Myocyte (in vitro differentiated cells): ENCODE data around the gene CDH4. TPM values are rescaled to one million over a fixed set of nuclear protein-coding genes. Genes with fewer than 3 reads are reported as not detected.
A peak's percentile ranks its signal among the peaks of the same experiment; 100 is the strongest.

Experiments used
- DNase-seq: peaks from one replicate; pipeline ENCODE4 v3.0.0-alpha.2; 2012; ENCODE audit warnings: low read depth
- total RNA-seq: library from RNA; depleted of rRNA; stranded (reverse); fragments of >200 nt; gene quantifications from 2 replicates; pipeline ENCODE4 v1.2.3, GENCODE V29; 2014

Gene CDH4
- total RNA-seq, 1 donor from 2014 or later, result 0.45 TPM

- no peak for DNase-seq
These were observed 48.6 kb downstream of the CDH4 start for GRCh38 chr20:61300709-61301108.

GRCh38 chr20:61301711-61302525, 49.9 kb downstream of the CDH4 start:
- no peak for DNase-seq

DNA sequence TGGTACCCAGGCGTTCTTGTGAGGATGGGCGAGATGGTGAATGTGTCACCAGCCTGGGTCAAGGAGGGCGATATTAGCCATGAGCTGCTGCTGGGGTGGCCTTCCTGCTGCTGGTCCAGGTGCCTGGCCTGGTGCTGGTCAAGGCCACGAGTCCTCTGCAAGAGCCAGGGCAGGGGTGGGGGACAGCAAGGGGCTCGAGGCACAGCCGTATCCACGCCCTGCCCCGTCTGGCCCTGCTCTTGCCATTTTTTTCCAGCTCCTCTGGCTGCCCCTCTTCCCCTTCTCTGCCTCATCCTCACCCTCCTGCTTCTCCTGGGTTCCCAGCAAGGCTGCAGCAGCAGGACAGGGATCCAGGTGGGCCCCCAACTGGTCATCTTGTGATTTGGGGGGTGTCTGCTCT, 51.2 kb downstream of the CDH4 start:
- no peak for DNase-seq

GRCh38 chr20:61303675-61304074, 51.6 kb downstream of the CDH4 start:
- DNase-seq, result no peak

DNA sequence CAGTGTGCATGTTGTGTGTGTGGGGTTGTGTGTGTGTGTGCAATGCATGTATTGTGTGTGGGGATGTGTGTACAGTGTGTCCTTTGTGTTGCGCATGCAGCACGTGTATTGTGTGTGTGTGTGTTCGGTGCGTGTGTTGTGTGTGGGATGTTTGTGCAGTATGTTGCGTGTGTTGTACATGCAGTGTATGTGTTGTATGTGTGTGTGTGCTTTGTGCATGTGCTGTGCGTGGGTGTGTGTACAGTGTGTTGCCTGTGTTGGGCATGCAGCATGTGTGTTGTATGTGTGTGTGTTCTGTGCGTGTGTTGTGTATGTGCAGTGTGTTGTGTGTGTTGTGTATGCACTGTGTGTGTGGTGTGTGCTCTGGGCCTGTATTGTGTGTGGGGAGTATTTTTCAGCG, 52.7 kb downstream of the CDH4 start:
- no peak for DNase-seq

DNA sequence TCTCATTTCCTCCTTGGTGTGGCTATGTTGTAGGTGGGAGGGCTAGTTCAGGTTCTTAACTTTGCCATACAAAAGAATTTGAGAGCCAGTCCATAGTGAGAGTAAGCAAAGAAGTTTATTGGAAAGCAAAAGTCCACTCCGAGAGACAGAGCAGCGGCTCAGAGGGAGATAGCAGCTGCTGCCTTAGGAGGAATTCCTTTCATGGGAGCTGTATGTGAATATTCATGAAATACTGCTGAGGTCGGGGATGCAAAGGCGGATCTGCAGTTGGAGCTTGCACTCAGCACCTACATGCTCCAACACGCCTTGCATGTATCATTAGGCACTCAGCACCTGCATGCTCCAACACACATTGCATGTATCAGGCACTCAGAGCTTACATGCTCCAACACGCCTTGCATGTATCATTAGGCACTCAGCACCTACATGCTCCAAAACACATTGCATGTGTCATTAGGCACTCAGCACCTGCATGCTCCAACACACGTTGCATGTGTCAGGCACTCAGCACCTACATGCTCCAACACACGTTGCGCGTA, 54.9 kb downstream of the CDH4 start:
- no peak for DNase-seq

GRCh38 chr20:61307686-61308476, 55.8 kb downstream of the CDH4 start:
- DNase-seq, result no peak

DNA sequence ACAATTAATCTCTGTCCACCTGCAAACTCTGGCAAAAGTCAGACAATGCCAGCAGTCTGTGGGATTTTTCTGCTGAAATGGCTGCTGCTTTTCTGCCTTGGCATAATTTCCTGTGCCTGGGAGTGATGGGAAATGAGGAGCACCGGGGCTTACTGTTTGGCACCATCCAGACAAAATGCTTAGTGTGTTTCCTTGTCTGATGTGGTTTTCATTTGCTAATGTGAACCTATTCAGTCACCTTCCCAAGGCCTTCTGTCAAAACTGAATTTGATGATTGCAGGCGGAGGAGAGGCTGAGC, 56.4 kb downstream of the CDH4 start:
- no peak for DNase-seq

DNA sequence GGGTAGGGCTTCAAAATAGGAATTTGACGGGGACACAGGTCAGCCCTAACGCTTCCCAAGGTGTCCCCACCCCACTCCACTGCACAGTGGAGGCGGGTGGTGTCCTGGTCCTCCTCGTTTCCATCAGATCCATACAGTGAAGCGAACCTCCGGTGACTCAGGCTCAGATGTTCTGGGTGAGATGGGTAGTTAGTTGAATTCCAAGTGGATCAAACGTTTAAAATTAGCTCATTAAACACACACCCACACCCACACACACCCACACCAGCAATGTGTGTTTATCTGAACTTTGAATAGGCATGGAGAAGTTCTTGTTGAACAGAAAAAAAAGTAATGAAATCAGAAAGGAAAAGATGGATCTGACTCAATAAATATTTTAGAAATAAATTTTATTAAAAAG, 58.9 kb downstream of the CDH4 start:
- peak; percentile 54 for DNase-seq

GRCh38 chr20:61311656-61312387, 59.8 kb downstream of the CDH4 start:
- DNase-seq, result peak; percentile 48

GRCh38 chr20:61312925-61313324, 60.9 kb downstream of the CDH4 start:
- DNase-seq, result no peak

GRCh38 chr20:61313396-61313795, 61.3 kb downstream of the CDH4 start:
- DNase-seq, result no peak

- peak; percentile 55 for DNase-seq
These were observed 62.4 kb downstream of the CDH4 start for GRCh38 chr20:61314326-61315010.

DNA sequence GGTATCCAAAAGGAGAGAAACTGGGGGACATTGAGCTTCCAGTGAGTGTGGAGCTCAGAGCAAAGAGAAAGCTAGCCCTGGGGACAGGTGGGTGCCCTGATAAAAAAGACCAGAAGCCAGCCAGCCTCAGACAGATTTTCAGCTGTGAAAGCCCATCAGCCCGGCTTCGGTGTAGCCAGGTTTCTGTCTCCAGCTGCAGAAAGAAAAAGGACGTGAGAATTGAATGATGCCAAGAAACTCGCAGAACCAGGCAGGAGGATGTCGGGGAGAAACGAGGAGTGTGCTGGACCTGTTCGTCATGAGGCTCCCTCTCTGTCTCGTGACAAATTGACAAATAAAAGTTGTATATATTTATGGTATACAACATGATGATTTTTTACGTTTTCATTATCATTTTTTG, 63.3 kb downstream of the CDH4 start:
- DNase-seq, result no peak

- no peak for DNase-seq
These were observed 64.3 kb downstream of the CDH4 start for GRCh38 chr20:61316346-61316745.

- DNase-seq, result no peak
These were observed 66.0 kb downstream of the CDH4 start for GRCh38 chr20:61317966-61318530.

- DNase-seq, result no peak
These were observed 68.8 kb downstream of the CDH4 start for GRCh38 chr20:61320691-61321425.

GRCh38 chr20:61321481-61321880, 69.4 kb downstream of the CDH4 start:
- DNase-seq, result no peak

- no peak for DNase-seq
These were observed 70.2 kb downstream of the CDH4 start for GRCh38 chr20:61322151-61322865.

DNA sequence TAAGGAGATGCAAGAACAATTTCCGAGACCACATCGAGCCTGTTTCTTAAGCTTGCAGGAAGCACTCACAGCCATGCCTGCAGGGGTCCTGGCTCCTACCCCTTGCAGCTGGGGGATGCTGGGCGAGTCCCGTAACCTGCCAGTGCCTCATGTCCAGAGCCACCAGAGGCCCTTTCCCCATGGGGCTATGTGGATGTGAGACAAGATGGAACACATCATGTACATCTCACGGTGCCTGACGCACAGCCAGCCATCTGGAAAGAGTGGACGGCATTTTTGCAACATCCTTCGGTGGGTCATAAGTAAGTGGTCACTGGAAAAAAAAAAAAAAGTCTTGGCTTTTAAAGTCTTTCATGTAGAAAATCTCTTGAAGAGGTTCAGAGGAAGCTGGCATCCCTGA, 72.8 kb downstream of the CDH4 start:
- no peak for DNase-seq
